GM19238 (cell line): ENCODE data around the gene SLC25A26.

Source experiments
- DNase-seq: peaks from one replicate; pipeline ENCODE4 v3.0.0; 2011; ENCODE audit warnings: low spot score; ENCODE audit not compliant: insufficient read length

The SLC25A26 gene

GRCh38 chr3:66317750-66318376 lies 97.1 kb downstream of the SLC25A26 start:
- DNase-seq, result no peak

- no peak for DNase-seq
Observed at GRCh38 chr3:66320390-66320789, 99.6 kb downstream of the SLC25A26 start.

DNA sequence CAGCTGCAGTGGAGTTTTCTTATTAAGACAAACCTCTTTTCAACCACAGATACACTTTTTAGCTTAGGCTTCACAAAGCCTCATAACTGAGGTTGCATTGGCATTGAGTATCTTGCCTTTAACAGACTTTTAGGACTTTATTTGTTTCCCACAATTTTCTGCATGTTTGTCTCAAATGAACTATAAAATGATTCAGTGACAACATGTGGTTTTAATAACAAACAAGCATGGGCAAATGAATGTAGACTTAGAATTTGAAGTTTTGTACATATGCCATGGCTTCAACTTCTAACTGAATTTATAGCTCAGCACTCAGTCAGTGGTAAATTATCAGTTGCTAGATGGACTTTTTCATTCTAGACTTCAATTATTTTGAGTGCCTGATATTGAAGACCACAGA lies 101.6 kb downstream of the SLC25A26 start:
- no peak for DNase-seq

GRCh38 chr3:66326340-66326739 lies 105.5 kb downstream of the SLC25A26 start:
- DNase-seq, result no peak

DNA sequence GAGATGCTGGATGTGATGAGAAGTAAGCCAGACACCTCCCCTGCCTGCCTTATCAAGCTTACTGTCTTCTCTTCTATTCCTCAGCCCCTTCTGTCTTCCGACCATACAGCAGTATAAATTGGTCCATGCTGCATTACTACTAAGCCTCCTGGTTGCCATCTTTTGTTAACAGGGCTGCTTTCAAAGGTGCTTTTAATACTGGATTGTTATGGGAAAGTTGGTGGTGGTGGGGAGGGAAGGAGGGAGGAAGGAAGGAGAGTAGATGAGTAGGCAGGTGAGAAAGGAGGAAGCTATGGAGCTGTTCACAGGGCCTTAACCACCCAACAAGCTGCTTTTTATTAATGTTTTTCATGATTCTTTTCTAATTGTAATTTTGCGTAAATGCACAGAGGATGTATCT lies 114.9 kb downstream of the SLC25A26 start:
- DNase-seq, result no peak

GRCh38 chr3:66336333-66336766 lies 115.5 kb downstream of the SLC25A26 start:
- no peak for DNase-seq

DNA sequence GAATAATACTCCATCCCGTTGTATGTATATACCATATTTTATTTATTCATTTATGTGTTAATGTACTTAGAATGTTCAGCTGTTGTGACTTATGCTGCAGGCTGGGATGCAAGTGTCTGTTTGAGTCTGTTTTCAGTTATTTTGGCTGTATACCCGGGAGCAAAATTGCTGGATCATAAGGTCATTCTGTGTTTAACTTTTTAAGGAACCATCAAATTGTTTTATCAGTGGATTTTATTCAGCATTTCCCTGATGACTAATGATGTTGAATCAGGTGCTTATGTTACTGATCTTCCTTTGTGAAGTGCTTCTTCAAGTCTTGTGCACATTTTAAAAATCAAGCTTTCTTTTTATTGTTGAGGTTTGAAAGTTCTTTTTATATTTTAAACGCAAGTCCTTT lies 118.1 kb downstream of the SLC25A26 start:
- DNase-seq, result no peak

GRCh38 chr3:66342717-66343356 lies 122.0 kb downstream of the SLC25A26 start:
- DNase-seq, result no peak

- no peak for DNase-seq
Observed at GRCh38 chr3:66344391-66344811, 123.6 kb downstream of the SLC25A26 start.

GRCh38 chr3:66344848-66345578 lies 124.2 kb downstream of the SLC25A26 start:
- no peak for DNase-seq

DNA sequence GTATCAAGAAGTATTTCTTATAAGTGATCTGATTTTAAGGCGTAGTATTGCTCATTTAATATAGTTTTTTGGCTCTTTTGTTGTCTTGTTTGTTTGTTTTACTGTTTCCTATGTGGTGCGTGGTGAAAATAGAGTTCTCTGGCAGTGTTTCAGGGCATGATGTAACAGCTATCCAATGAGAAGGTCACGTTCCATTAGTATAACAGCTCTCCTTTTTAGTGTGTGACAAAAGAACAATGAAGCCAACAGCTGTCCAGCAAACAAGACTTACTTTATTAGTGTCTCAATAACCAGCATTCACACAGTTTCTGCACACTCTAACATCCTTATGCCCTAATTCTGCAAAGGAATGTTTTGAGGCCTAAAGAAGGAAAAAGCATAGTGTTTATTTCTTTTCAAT lies 127.9 kb downstream of the SLC25A26 start:
- no peak for DNase-seq

- DNase-seq, result no peak
Observed at GRCh38 chr3:66350601-66351000, 129.8 kb downstream of the SLC25A26 start.

GRCh38 chr3:66353039-66353438 lies 132.2 kb downstream of the SLC25A26 start:
- DNase-seq, result no peak

DNA sequence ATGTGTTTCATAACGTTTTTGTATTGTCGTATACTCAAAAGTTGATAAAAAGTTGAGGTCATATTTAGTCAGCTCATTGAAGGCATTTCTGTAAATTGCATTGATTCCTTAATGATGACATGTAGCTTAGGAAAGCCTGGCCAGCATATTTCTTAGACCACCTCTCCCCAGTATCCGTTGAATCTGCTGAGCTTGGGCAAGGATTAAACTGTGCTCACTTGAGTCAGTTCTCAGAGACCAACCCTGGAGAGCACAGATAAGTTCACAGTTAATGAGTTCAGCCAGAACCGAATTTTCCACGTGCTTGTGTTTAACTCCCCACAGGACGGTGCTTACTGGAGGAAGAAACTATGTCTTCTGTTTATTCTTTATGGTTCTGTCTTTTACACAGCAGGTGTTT lies 132.7 kb downstream of the SLC25A26 start:
- no peak for DNase-seq

DNA sequence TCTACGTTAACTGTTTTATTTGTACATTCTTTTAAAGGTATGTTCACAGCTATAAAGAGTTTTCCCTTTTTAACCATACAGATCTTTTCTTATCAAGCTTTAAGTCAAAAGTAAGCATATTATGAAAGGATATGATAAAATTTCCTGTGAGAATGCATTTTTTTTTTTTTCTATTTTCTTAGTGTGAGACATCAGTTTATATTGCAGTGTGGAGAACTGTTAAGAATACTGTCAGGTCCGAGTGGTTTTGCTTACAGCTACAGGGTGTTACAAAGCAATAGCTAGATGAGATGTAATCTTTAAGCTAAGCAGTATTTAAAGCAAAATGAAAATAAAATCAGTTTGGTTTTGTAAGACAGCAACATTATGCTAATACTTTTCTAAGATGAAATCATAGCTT lies 133.2 kb downstream of the SLC25A26 start:
- no peak for DNase-seq

DNA sequence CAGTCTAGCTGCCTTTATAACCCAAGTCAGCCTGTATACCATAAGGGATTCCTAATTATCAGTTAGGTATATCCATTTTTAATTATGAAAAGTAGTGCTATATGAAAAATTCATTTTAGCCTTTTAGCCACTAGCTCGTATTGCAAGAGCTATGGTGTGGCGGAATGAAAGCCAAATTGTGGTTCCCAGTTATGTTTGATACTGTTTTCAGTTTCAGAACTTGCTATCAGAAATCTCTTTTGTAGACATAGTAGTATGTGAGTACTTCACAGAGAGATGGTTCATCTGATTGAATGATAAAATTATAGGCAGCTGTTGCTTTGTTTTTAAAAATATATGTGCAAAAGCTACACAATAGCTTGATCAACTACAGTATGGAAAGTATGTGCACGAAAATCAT lies 134.6 kb downstream of the SLC25A26 start:
- DNase-seq, result no peak

- DNase-seq, result no peak
Observed at GRCh38 chr3:66355997-66356396, 135.2 kb downstream of the SLC25A26 start.

- DNase-seq, result no peak
Observed at GRCh38 chr3:66361356-66361755, 140.6 kb downstream of the SLC25A26 start.

DNA sequence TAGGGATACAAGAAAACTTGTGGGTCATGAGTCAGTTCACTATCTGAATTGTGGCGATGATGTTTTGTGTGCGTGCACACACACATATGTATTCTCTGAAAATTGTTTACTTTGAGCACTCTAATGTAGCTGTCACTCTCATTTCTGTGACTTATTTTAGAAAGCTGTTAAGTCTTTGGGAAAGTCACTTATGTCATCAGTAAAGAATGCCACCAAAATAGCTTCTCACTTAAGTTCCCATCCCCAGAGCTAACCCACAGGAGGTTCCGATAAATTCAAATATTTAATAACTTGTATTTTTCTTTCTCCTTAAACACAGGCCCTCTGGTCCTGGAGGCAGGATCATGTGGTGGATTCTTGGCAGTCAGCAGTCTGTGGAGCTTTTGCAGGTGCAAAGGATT lies 141.7 kb downstream of the SLC25A26 start:
- no peak for DNase-seq

DNA sequence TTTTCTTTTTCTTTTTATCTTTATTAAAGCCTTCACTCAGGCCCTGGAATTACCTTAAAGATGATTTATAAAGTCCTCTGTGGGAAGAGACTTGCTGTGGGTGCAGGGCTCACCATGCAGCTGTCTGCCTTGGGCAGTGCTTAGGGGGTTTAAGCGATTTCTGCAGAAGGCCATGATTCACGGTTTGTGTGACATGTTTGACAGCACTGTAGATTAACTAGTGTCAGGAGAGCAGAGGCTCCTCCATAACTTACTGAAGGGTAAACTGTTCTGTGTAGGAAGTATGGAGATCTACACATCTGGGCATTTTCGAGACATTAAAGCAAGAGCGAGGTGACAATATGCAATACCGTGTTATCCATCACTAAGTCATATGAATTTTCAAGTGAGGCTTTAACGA lies 142.3 kb downstream of the SLC25A26 start:
- no peak for DNase-seq

GRCh38 chr3:66365080-66365479 lies 144.3 kb downstream of the SLC25A26 start:
- no peak for DNase-seq

GRCh38 chr3:66366747-66367146 lies 145.9 kb downstream of the SLC25A26 start:
- no peak for DNase-seq

GRCh38 chr3:66367979-66368378 lies 147.2 kb downstream of the SLC25A26 start:
- DNase-seq, result no peak
